ENCODE results near the gene TTC24. TPM values are rescaled to one million over a fixed set of nuclear protein-coding genes. Genes with fewer than 3 reads are reported as not detected.

Gene TTC24
- total and polyA plus RNA-seq, 9 donors = 0.12 to 0.15 TPM; not detected in 7

GRCh38 chr1:156595016-156595415, 15.5 kb downstream of the TTC24 start:
- Histone ChIP-seq H3K4me1 (ENCODE audit: insufficient read depth) (no peaks in the 10 kb centered on the region), H3K36me3 (no peaks in the 10 kb centered on the region), H3K27me3 (no peaks in the 10 kb centered on the region), H3K4me3 (no peak overlapping the region), H3K27ac (no peak overlapping the region), H3K9me3 (no peaks in the 10 kb centered on the region)
- WGBS, 3 donors = 71 to 86% (median 83%) methylated on average over 2 of the region's 2 CpGs
- TF ChIP-seq, protein P1, sequence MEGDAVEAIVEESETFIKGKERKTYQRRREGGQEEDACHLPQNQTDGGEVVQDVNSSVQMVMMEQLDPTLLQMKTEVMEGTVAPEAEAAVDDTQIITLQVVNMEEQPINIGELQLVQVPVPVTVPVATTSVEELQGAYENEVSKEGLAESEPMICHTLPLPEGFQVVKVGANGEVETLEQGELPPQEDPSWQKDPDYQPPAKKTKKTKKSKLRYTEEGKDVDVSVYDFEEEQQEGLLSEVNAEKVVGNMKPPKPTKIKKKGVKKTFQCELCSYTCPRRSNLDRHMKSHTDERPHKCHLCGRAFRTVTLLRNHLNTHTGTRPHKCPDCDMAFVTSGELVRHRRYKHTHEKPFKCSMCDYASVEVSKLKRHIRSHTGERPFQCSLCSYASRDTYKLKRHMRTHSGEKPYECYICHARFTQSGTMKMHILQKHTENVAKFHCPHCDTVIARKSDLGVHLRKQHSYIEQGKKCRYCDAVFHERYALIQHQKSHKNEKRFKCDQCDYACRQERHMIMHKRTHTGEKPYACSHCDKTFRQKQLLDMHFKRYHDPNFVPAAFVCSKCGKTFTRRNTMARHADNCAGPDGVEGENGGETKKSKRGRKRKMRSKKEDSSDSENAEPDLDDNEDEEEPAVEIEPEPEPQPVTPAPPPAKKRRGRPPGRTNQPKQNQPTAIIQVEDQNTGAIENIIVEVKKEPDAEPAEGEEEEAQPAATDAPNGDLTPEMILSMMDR (IDR thresholded peaks at IDR 0.05) = no peak
- TF ChIP-seq POLR2A (IDR thresholded peaks at IDR 0.05) (no peak), EP300 (IDR thresholded peaks at IDR 0.05) (no peak)
- DNase-seq = no peak
- intact Hi-C loops (cut with DNase I) = loop anchor here in 1 of 4 donors (5.0 kb wide), 1 partner anchor 148 kb away; no protein-coding TSS in a partner anchor

GRCh38 chr1:156596426-156596825, 16.9 kb downstream of the TTC24 start:
- no peak for DNase-seq
- 71 to 85% (median 84%) methylated on average over 3 of the region's 3 CpGs for WGBS, 3 donors
- intact Hi-C loops (cut with DNase I) = loop anchor here in 1 of 4 donors (5.0 kb wide), 1 partner anchor 149 kb away; no protein-coding TSS in a partner anchor

GRCh38 chr1:156598125-156598524, 18.6 kb downstream of the TTC24 start:
- Histone ChIP-seq H3K4me3 (no peak overlapping the region), H3K27me3 (no peaks in the 10 kb centered on the region), H3K9me3 (no peaks in the 10 kb centered on the region), H3K27ac (no peak overlapping the region), H3K36me3 (no peaks in the 10 kb centered on the region), H3K4me1 (ENCODE audit: insufficient read depth) (peaks cover 4% of the 10 kb centered on the region)
- WGBS, 3 donors = 87 to 93% (median 87%) methylated on average over 5 of the region's 5 CpGs
- no peak for DNase-seq
- intact Hi-C loops (cut with DNase I) = loop anchor here in 1 of 4 donors (5.0 kb wide), 1 partner anchor 151 kb away; no protein-coding TSS in a partner anchor
- no peak for TF ChIP-seq EP300 (IDR thresholded peaks at IDR 0.05)
- no peak for TF ChIP-seq POLR2A (IDR thresholded peaks at IDR 0.05)
- TF ChIP-seq, protein P1 (IDR thresholded peaks at IDR 0.05) = no peak

More at GRCh38 chr1:156596426-156596825, 16.9 kb downstream of the TTC24 start:
- TF ChIP-seq, protein P1 (IDR thresholded peaks at IDR 0.05) = no peak
- no peak for TF ChIP-seq EP300 (IDR thresholded peaks at IDR 0.05)
- TF ChIP-seq POLR2A (IDR thresholded peaks at IDR 0.05) = no peak
- no peak overlapping the region for H3K27ac ChIP-seq
- no peaks in the 10 kb centered on the region for H3K36me3 ChIP-seq
- H3K9me3 ChIP-seq = no peaks in the 10 kb centered on the region
- H3K27me3 ChIP-seq = no peaks in the 10 kb centered on the region
- peaks cover 4% of the 10 kb centered on the region for H3K4me1 ChIP-seq (ENCODE audit: insufficient read depth)
- H3K4me3 ChIP-seq = no peak overlapping the region

GRCh38 chr1:156598731-156599432, 19.4 kb downstream of the TTC24 start:
- WGBS, 3 donors = 86 to 92% (median 86%) methylated on average over 4 of the region's 4 CpGs
- Histone ChIP-seq H3K9me3 (no peaks in the 10 kb centered on the region), H3K36me3 (no peaks in the 10 kb centered on the region), H3K4me1 (ENCODE audit: insufficient read depth) (peaks cover 4% of the 10 kb centered on the region), H3K4me3 (no peak overlapping the region), H3K27ac (no peak overlapping the region), H3K27me3 (no peaks in the 10 kb centered on the region)
- intact Hi-C loops (cut with DNase I) = loop anchor here in 1 of 4 donors (5.0 kb wide), 1 partner anchor 152 kb away; no protein-coding TSS in a partner anchor
- no peak for DNase-seq
- no peak for TF ChIP-seq EP300 (IDR thresholded peaks at IDR 0.05)
- TF ChIP-seq, protein P1 (IDR thresholded peaks at IDR 0.05) = no peak
- TF ChIP-seq POLR2A (IDR thresholded peaks at IDR 0.05) = no peak
